Gastrocnemius medialis (tissue), 4 donors: ENCODE data around the gene LRRC39.

Source experiments
- CTCF ChIP-seq, 5 experiments: fragments of 450-650 bp in 3 of 5; fragments of 200-600 bp in 2 of 5; sonication (generic) in 2 of 5; IDR thresholded peaks in 4 of 5; conservative IDR thresholded peaks in 1 of 5; 1 replicate in 4 of 5; 2 replicates in 1 of 5; pipeline ENCODE4 v1.5.1; 2016 to 2019; ENCODE audit warnings: antibody characterized with exemption in 5 of 5, mild to moderate bottlenecking in 3 of 5, moderate library complexity in 3 of 5
- POLR2A ChIP-seq, 2 donors: fragments of 450-650 bp; IDR thresholded peaks; one replicate each; pipeline ENCODE4 v1.6.1; 2017; ENCODE audit warnings: antibody characterized with exemption in 2 of 2, mild to moderate bottlenecking in 2 of 2, moderate library complexity in 2 of 2

GRCh38 chr1:100115524-100115923 lies 62.5 kb downstream of the LRRC39 start:
- TF ChIP-seq CTCF (IDR thresholded peaks at IDR 0.05 in 4 of 5, conservative IDR thresholded peaks at IDR 0.05 in 1 of 5) = no peak
- TF ChIP-seq POLR2A (IDR thresholded peaks at IDR 0.05) = no peak
